Cardiac fibroblast (primary cell): Measurements from ENCODE around the gene NMNAT3.
A peak's percentile ranks its signal among the peaks of the same experiment; 100 is the strongest.

ENCODE experiments used
- DNase-seq, 2 donors: peaks; one replicate each; pipeline versions ENCODE4 v3.0.0 to v3.0.0-alpha.2; 2010; ENCODE audit warnings: low read depth in 2 of 2
- H3K4me3 ChIP-seq, 2 donors: replicated peaks in 1 of 2; 1 replicate in 1 of 2; 2 replicates in 1 of 2; pipeline ENCODE4 v1.5.1; 2011; ENCODE audit warnings: low read depth in 2 of 2, low read length in 2 of 2, mild to moderate bottlenecking in 2 of 2, moderate library complexity in 1 of 2
- TF ChIP-seq, protein P1 (sequence below): IDR thresholded peaks from one replicate; pipeline ENCODE4 v1.5.1; 2011; ENCODE audit warnings: low read depth, mild to moderate bottlenecking, low read length, inconsistent platforms

The NMNAT3 gene

DNA sequence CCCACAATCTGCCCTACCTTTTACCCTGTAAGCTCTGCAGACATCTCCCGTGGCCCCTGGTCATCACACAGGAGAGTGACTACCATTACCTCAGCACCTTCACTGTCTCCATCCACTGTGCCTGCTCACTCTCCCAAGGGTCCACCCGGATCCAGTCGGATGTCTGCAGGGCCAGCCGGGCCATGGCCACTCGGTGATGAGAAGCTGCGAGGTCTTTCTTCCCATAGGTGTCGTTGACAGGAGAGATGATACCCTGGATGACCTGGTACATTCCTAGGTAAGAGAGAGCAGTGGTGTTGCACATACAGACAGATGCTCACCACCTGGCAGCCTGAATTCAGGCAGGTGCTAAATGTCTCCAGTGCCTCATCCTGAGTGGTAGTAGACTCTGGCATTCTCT lies 99.0 kb downstream of the NMNAT3 start:
- TF ChIP-seq, protein P1, sequence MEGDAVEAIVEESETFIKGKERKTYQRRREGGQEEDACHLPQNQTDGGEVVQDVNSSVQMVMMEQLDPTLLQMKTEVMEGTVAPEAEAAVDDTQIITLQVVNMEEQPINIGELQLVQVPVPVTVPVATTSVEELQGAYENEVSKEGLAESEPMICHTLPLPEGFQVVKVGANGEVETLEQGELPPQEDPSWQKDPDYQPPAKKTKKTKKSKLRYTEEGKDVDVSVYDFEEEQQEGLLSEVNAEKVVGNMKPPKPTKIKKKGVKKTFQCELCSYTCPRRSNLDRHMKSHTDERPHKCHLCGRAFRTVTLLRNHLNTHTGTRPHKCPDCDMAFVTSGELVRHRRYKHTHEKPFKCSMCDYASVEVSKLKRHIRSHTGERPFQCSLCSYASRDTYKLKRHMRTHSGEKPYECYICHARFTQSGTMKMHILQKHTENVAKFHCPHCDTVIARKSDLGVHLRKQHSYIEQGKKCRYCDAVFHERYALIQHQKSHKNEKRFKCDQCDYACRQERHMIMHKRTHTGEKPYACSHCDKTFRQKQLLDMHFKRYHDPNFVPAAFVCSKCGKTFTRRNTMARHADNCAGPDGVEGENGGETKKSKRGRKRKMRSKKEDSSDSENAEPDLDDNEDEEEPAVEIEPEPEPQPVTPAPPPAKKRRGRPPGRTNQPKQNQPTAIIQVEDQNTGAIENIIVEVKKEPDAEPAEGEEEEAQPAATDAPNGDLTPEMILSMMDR = no peak
- DNase-seq = no peak
- no peak overlapping the region for H3K4me3 ChIP-seq

DNA sequence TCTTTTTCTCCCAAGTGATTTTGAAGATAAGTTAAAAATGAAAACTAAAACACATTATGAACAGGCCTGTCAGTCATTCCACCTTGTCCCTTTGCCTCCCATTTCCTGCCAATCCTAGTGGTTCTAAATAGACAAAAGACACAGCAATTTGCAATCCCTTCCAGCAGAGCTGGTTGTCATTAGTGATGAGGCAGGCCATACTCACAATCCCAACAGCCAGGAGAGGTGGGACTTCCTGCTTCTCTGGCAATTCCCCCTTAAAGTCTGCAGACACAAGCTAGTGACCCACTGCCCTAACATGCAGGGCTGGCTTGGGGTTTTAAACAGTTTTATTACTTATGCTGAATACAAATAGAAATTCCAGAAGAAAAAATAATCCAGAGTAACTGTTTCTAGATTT lies 99.9 kb downstream of the NMNAT3 start:
- H3K4me3 ChIP-seq = no peak overlapping the region
- DNase-seq = no peak
- TF ChIP-seq, protein P1 = no peak

DNA sequence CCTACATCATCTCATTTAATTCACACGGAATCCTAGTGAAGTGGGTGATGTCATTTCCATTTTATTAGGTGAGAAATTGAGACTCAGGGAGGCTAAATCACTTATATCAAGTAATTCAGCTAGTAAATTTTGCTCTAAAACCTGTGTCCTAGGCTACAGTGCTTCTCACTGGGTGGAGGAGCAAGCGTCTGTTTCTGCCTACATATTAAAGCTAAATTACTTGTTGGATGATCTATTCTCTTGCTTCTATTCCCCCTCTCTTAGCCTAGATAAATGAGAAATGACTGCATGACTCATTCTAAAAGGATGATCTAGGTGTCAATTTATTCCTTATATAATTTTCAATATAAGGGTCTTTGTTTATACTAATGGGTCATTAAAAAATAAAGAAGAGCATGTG lies 100.4 kb downstream of the NMNAT3 start:
- TF ChIP-seq, protein P1 = no peak
- H3K4me3 ChIP-seq = no peak overlapping the region
- no peak for DNase-seq

DNA sequence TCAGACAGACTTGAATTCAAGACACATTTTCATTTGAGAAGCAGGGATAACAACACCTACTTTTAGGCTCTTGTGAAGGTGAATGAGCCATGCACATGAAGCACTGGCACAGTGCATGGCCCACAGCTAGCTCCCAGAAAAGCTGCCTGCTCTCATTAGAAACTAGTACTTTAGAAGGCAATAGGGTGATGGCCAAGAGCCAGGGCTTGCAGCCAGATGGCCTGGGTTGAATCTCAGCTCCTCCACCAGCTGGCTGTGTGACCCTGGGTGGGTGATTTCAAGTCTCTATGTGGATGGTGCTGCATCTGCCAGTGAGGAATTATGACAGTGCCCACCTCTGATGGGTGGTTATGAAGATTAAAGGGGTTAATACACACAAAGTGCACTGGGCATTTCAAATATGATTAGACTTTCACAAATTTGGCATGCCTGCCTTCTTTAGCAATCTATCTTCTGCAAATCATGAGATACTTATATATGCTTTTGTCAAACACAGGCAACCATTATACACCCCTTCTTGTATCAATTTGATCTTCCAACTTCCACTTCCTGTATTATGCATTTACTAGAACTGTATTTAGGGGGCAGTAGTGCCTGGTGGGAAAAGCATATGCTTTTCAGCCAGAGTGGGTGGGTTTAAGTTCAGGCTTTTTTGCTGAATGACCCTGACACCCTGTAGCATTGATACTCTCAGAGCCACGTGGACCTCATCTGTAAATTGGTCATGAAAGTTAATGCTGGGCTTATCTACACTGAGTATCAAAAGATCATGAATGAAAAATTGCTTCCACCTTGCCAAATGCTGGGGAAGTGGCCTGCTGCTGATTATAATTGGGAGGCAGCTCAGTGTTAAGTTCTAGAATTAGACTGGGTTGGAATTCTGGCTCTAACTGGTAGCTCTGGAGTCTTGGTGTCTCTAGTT lies 103.5 kb downstream of the NMNAT3 start:
- peak in 1 of 2 donors; percentile 43 for DNase-seq

DNA sequence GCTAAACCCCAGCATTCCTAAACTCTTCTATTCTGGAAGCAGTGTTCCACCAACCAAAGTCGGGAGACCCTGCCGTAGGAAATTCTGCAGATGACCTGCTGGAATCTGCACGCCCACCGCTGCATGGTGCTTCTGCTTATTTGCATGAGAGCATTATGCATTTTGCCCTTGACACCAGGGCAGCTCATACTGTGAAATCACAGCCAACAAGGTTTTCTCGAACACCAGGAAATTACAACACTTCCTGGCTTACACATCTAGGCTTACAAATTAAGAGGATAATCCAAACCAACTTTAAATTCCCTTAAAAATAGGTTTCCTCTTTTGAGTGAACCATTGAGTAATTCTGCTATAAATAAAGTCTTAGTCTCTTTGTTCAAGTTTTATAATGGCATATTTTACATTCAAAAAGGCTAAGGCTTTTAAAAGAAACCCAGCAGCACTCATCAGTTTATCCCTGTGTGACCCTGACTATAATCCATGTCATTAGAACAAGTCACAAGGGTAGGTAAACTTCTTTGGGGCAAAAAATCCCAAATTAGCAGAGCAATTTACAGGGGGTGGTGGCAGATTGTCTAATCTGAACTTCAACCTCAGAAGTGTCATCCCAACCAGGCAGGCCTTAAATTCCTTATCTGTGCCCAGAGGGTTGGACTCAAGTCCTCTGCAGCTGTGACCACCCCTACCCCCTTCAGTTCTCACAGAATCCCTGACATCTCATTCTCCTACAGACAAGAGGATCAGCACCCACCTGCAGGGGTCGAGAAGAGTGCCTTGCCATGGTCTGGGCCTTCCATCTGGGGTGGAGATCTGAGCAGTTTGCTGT lies 104.7 kb downstream of the NMNAT3 start:
- TF ChIP-seq, protein P1 = no peak
- peak in 1 of 2 donors; percentile 61 for DNase-seq
- no peak overlapping the region for H3K4me3 ChIP-seq

More for the DNA sequence above, 103.5 kb downstream of the NMNAT3 start:
- TF ChIP-seq, protein P1 = no peak
- no peak overlapping the region for H3K4me3 ChIP-seq

DNA sequence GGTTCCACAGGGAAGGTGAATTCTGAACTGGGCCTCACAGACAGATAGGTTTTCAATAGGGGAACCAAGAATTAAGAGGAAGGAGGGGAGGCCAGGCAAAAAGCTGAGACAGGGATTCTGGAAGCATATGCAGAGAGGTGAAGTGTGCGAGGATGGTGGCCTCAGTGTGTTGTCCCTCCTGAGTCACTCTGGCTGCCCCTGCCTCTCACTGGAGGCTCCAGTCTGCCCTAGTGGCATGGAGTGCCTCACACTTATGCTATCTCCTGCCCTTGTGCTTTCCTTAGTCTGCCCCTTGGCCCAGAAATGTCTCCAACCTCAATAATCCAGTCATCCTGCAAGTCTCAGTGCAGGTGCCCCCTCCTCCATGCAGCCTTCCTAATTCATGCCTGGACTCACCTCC lies 106.1 kb downstream of the NMNAT3 start:
- DNase-seq = no peak
- TF ChIP-seq, protein P1 = no peak
- no peak overlapping the region for H3K4me3 ChIP-seq
